ENCODE data around the gene TUBA3C. TPM values are rescaled to one million over a fixed set of nuclear protein-coding genes. Genes with fewer than 3 reads are reported as not detected.

The TUBA3C gene
- total RNA-seq, 1 donor: not detected

- no peak for DNase-seq (ENCODE audit: low read depth in 2 of 3, low spot score in 2 of 3)
Measured at GRCh38 chr13:19169496-19169895, 12.1 kb downstream of the TUBA3C start.

GRCh38 chr13:19161308-19161707 is 20.3 kb downstream of the TUBA3C start:
- DNase-seq (ENCODE audit: low read depth in 2 of 3, low spot score in 2 of 3): no peak

GRCh38 chr13:19159761-19160420 is 21.7 kb downstream of the TUBA3C start:
- DNase-seq (ENCODE audit: low read depth in 2 of 3, low spot score in 2 of 3): no peak

GRCh38 chr13:19159181-19159580 is 22.4 kb downstream of the TUBA3C start:
- DNase-seq (ENCODE audit: low read depth in 2 of 3, low spot score in 2 of 3): no peak

GRCh38 chr13:19158526-19159174 is 23.0 kb downstream of the TUBA3C start:
- DNase-seq (ENCODE audit: low read depth in 2 of 3, low spot score in 2 of 3): no peak

GRCh38 chr13:19158006-19158405 is 23.6 kb downstream of the TUBA3C start:
- DNase-seq (ENCODE audit: low read depth in 2 of 3, low spot score in 2 of 3): no peak

GRCh38 chr13:19157461-19157860 is 24.2 kb downstream of the TUBA3C start:
- DNase-seq (ENCODE audit: low read depth in 2 of 3, low spot score in 2 of 3): no peak

- DNase-seq (ENCODE audit: low read depth in 2 of 3, low spot score in 2 of 3): no peak
Measured at GRCh38 chr13:19156013-19156825, 25.4 kb downstream of the TUBA3C start.

GRCh38 chr13:19155321-19155861 is 26.2 kb downstream of the TUBA3C start:
- DNase-seq (ENCODE audit: low read depth in 2 of 3, low spot score in 2 of 3): peak in 2 of 3 donors; percentile 13 to 33

- DNase-seq (ENCODE audit: low read depth in 2 of 3, low spot score in 2 of 3): no peak
Measured at GRCh38 chr13:19154843-19155242, 26.8 kb downstream of the TUBA3C start.

GRCh38 chr13:19153782-19154450 is 27.7 kb downstream of the TUBA3C start:
- peak in 2 of 3 donors; percentile 24 to 39 for DNase-seq (ENCODE audit: low read depth in 2 of 3, low spot score in 2 of 3)

GRCh38 chr13:19152403-19152802 is 29.2 kb downstream of the TUBA3C start:
- no peak for DNase-seq (ENCODE audit: low read depth in 2 of 3, low spot score in 2 of 3)

- no peak for DNase-seq (ENCODE audit: low read depth in 2 of 3, low spot score in 2 of 3)
Measured at GRCh38 chr13:19151581-19152263, 29.9 kb downstream of the TUBA3C start.

- DNase-seq (ENCODE audit: low read depth in 2 of 3, low spot score in 2 of 3): no peak
Measured at GRCh38 chr13:19150712-19151228, 30.9 kb downstream of the TUBA3C start.

- DNase-seq (ENCODE audit: low read depth in 2 of 3, low spot score in 2 of 3): no peak
Measured at GRCh38 chr13:19150226-19150625, 31.4 kb downstream of the TUBA3C start.

GRCh38 chr13:19148561-19148960 is 33.1 kb downstream of the TUBA3C start:
- no peak for DNase-seq (ENCODE audit: low read depth in 2 of 3, low spot score in 2 of 3)

Measured in hematopoietic multipotent progenitor cell (in vitro differentiated cells).